ENCODE measurements around the gene CD300C.

CD300C gene

DNA sequence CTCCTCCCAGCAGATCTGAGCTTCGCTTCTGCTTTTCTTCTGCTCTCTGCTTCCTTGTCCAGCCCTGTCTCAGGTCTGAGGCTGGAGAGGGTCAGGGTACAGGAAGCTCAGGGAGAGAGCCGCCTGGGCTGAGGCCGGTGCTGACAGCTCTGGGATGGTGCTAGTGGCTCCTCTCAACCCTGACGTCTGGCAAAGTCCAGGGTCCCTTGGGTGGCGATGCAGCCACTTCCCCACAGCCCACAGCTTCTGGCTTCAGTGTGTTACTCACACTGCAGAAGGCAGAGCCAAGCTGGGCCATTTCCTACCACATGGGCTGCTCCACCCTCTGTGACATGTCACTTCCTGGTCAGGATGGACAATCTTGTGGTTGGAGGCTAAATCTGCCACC lies at the start of gene CD300C:
CD300C (minus strand) TSS at position 273 of the 388 bp plus-strand sequence. CDS start 333 bp downstream, outside the sequence.
- H3K9me3 ChIP-seq (ENCODE audit: control insufficient read depth, insufficient read depth, low read length) = no peaks in the 10 kb centered on the region
- H3K4me3 ChIP-seq (ENCODE audit: low read depth, low read length) = no peak within 1 kb of the TSS
- H3K27me3 ChIP-seq (ENCODE audit: control insufficient read depth, insufficient read depth, low read length) = no peaks in the 10 kb centered on the region
- H3K36me3 ChIP-seq (ENCODE audit: control insufficient read depth, insufficient read depth, low read length) = no peaks in the 10 kb centered on the region
- no peaks in the 10 kb centered on the region for H3K4me1 ChIP-seq (ENCODE audit: control insufficient read depth, insufficient read depth, low read length)
- no peak within 1 kb of the TSS for H3K9ac ChIP-seq (ENCODE audit: low read depth, low read length)
- no peak within 1 kb of the TSS for H3K27ac ChIP-seq (ENCODE audit: low read depth, low read length)

DNA sequence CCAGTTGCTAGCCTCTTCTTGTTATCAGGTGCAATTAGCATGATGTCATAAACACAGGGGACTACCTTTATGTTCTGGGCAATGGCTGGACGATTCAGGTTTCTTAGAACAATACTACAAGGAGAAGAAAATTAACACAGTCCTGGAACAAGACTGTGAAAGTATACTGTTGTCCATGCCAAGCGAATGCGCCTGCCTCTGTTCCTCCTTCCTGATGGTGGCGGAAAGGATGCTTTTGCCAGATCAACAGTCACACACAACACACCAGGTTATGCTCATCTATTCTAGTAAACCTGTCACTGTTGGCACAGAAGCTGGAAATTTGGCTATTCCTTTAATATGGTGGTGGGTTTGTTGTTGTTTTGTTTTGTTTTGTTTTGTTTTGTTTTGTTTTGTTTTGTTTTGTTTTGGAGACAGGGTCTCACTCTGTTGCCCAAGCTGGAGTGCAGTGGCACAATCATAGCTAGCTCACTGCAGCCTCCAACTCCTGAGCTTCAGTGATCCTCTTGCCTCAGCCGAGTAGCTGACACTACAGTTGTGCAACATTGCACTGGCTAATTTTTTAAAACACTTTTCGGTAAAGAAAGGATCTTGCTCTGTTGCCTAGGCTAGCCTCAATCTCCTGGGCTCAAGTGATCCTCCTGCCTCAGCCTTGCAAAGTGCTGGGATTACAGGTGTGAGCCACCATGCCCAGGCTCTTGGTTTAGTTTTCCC lies 49.3 kb upstream of the CD300C start:
- Histone ChIP-seq H3K36me3 (ENCODE audit: control insufficient read depth, insufficient read depth, low read length) (no peaks in the 10 kb centered on the region), H3K9ac (ENCODE audit: low read depth, low read length) (no peak overlapping the region), H3K4me1 (ENCODE audit: control insufficient read depth, insufficient read depth, low read length) (0 out of 2 replicates have a peak, but pooled peaks cover 8% of the 10 kb centered on the region), H3K27me3 (ENCODE audit: control insufficient read depth, insufficient read depth, low read length) (no peaks in the 10 kb centered on the region; the same call in 1 of the 2 replicates), H3K27ac (ENCODE audit: low read depth, low read length) (no peak overlapping the region), H3K9me3 (ENCODE audit: control insufficient read depth, insufficient read depth, low read length) (no peaks in the 10 kb centered on the region), H3K4me3 (ENCODE audit: low read depth, low read length) (no peak overlapping the region)

DNA sequence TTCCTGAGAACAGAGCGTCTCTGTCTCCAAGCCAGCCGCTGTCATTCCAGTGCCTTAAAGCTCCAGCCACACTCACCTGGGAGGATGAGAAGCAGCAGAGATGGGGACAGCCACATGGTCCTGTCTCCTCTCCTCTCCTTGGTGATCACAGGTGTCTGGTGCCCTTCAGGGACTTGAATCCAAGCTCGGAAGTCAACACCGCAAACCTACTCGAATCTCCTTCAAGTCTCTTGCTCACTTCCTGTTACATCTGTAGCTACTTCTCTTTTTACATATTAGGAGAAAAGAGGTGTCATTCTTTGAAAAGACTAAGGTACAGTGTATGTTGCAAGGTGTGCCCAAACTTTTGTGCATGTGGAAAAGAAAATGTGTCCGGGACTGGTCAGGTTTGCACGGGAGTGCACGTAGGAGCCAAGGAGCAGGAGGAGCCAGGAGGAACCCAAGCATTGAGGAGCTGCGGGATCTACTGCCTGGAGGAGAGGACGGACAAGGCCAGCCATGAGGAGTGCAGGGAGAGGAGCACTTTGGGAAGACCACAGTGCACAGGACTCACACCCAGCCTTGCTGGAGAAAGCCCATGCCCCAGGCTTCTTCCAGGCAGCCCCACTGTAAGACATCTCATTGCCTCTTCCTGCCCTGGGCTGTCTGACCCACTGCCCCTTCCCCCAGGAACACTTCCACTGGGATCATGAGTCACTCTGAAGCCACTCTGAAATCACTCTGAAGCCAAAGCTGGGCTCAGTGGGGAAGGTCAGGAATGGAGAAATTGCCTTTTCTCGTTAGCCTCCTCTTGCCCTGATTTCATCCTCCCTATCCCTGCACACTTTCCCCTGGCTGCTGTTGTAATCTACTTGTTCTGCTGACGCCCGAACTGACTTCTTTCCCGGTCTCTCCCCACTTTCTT lies 46.4 kb upstream of the CD300C start, which contains the start of gene CD300LD:
CD300LD (minus strand) TSS at position 197 of the 904 bp plus-strand sequence; CDS start at position 116, 81 bp downstream.
- Histone ChIP-seq H3K27me3 (ENCODE audit: control insufficient read depth, insufficient read depth, low read length) (no peaks in the 10 kb centered on the region), H3K4me3 (ENCODE audit: low read depth, low read length) (no peak within 1 kb of the TSS), H3K36me3 (ENCODE audit: control insufficient read depth, insufficient read depth, low read length) (no peaks in the 10 kb centered on the region), H3K4me1 (ENCODE audit: control insufficient read depth, insufficient read depth, low read length) (no peaks in the 10 kb centered on the region), H3K27ac (ENCODE audit: low read depth, low read length) (no peak within 1 kb of the TSS), H3K9me3 (ENCODE audit: control insufficient read depth, insufficient read depth, low read length) (no peaks in the 10 kb centered on the region), H3K9ac (ENCODE audit: low read depth, low read length) (no peak within 1 kb of the TSS)

DNA sequence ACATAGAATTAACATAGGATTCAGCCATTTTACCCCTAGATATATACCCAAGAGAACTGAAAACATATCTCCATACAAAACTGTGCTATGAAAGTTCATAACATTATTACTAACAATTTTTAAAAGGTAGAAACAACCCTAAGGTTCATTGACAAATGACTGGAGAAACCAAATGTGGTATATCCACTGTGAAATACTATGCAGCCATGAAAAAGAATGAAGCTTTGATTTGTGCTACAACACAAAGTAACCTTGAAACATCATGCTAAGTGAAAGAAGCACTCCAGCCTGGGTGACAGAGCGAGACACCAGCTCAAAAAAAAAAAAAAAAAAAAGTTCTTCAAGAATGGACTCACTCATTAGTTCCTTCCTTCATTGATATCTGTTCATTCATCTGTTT lies 45.6 kb upstream of the CD300C start:
- H3K4me3 ChIP-seq (ENCODE audit: low read depth, low read length) = no peak overlapping the region
- H3K4me1 ChIP-seq (ENCODE audit: control insufficient read depth, insufficient read depth, low read length) = no peaks in the 10 kb centered on the region
- H3K36me3 ChIP-seq (ENCODE audit: control insufficient read depth, insufficient read depth, low read length) = no peaks in the 10 kb centered on the region
- H3K27ac ChIP-seq (ENCODE audit: low read depth, low read length) = no peak overlapping the region
- H3K27me3 ChIP-seq (ENCODE audit: control insufficient read depth, insufficient read depth, low read length) = no peaks in the 10 kb centered on the region
- H3K9ac ChIP-seq (ENCODE audit: low read depth, low read length) = no peak overlapping the region
- H3K9me3 ChIP-seq (ENCODE audit: control insufficient read depth, insufficient read depth, low read length) = no peaks in the 10 kb centered on the region

DNA sequence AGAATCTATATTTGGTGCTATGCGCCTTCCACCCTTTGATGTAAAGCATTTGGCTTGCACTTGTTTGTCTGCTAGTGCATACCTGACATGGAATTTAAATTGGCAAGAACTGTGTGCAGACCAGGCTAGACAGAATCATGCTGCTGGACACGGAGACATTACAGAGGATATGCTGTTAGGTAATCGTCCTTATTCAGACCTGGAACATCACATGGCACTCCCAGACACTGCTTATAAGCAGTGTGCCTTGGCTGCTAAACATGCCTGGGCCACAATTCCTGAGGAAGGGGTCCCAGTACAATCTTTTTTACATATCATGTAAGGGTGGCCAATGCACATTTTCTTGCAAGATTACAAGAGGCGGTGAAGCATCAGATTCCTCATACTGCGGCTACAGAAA lies 39.8 kb upstream of the CD300C start:
- Histone ChIP-seq H3K27ac (ENCODE audit: low read depth, low read length) (no peak overlapping the region), H3K4me3 (ENCODE audit: low read depth, low read length) (no peak overlapping the region), H3K36me3 (ENCODE audit: control insufficient read depth, insufficient read depth, low read length) (no peaks in the 10 kb centered on the region), H3K9ac (ENCODE audit: low read depth, low read length) (no peak overlapping the region), H3K9me3 (ENCODE audit: control insufficient read depth, insufficient read depth, low read length) (no peaks in the 10 kb centered on the region), H3K27me3 (ENCODE audit: control insufficient read depth, insufficient read depth, low read length) (no peaks in the 10 kb centered on the region), H3K4me1 (ENCODE audit: control insufficient read depth, insufficient read depth, low read length) (no peaks in the 10 kb centered on the region)

DNA sequence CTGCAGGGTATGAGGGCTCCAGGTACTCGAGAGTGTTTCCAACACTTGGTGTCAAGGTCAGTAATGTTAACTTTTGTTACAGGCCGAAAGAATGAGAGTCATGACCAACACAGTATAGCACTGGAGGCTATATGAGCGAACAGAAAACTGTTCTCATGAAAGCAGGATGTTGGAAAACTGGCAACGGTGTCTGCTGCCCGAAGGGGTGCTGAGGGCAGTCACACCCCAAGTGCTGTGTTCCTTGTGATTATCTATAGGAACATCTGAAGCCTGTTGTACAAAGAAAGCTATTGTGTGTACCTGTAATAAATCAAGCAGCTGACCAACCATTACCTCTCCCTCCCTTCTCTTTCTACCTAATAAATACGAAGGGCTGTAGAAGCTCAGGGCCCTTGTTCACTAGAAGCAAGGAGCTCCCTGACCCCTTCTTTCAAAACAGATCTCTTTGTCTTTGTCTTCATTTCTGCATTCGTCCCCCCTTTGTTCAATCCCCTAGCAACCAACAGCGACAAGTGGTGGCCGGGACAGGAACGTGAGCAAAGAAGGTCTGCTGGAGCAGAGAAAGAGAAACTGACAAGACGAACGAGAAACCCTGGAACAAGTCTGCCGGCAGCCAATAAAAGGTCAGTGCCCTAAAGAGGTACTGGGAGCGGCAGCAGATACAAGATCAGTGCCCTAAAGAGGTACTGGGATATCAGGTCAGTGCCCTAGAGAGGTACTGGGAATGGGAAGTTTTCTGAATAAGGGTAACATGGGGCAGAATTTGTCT lies 38.6 kb upstream of the CD300C start:
- no peaks in the 10 kb centered on the region for H3K9me3 ChIP-seq (ENCODE audit: control insufficient read depth, insufficient read depth, low read length)
- no peak overlapping the region for H3K4me3 ChIP-seq (ENCODE audit: low read depth, low read length)
- no peak overlapping the region for H3K27ac ChIP-seq (ENCODE audit: low read depth, low read length)
- H3K36me3 ChIP-seq (ENCODE audit: control insufficient read depth, insufficient read depth, low read length) = no peaks in the 10 kb centered on the region
- no peaks in the 10 kb centered on the region for H3K4me1 ChIP-seq (ENCODE audit: control insufficient read depth, insufficient read depth, low read length)
- H3K9ac ChIP-seq (ENCODE audit: low read depth, low read length) = no peak overlapping the region
- H3K27me3 ChIP-seq (ENCODE audit: control insufficient read depth, insufficient read depth, low read length) = no peaks in the 10 kb centered on the region

DNA sequence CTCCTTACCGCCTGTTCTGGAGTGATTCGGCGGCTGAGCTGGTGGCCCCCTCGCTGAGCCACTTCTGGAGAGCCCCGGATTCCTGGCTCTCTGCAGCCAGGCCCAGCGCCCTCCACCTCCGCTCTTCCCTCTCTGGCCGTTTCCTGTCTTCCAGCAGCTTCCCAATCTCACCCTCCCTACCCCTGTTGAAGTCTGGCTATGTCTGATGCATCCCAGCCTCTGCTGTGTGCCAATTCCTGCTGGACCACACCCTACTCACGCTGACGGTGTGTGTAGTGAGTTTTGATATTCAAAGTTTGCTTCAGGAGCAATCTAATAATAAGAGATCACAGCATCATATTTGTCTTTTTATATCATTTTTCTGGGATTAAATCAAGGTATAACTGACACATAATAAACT lies 36.7 kb upstream of the CD300C start:
- no peak overlapping the region for H3K9ac ChIP-seq (ENCODE audit: low read depth, low read length)
- no peaks in the 10 kb centered on the region for H3K9me3 ChIP-seq (ENCODE audit: control insufficient read depth, insufficient read depth, low read length)
- no peak overlapping the region for H3K4me3 ChIP-seq (ENCODE audit: low read depth, low read length)
- no peaks in the 10 kb centered on the region for H3K36me3 ChIP-seq (ENCODE audit: control insufficient read depth, insufficient read depth, low read length)
- no peak overlapping the region for H3K27ac ChIP-seq (ENCODE audit: low read depth, low read length)
- H3K4me1 ChIP-seq (ENCODE audit: control insufficient read depth, insufficient read depth, low read length) = no peaks in the 10 kb centered on the region
- no peaks in the 10 kb centered on the region for H3K27me3 ChIP-seq (ENCODE audit: control insufficient read depth, insufficient read depth, low read length)

DNA sequence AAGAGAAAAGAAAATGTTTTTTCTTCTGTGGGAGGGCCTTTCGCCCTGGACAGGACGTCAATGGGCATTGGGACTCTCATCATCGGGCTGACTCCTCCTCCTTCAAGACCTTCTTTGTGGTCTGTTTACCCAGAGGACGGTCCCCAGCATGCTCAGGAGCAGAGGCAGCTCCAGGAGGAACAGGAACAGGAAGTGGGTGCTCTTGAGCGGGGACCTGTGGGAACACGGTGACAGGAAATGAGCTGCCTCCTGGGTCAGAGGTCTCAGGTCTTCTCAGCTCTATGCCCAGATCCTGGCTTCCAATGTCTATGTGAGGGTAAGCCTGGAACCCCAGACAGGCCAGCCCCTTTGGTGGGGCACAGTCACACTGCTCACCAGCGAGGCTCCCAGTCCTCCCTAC lies 34.0 kb upstream of the CD300C start:
- Histone ChIP-seq H3K36me3 (ENCODE audit: control insufficient read depth, insufficient read depth, low read length) (no peaks in the 10 kb centered on the region), H3K27ac (ENCODE audit: low read depth, low read length) (no peak overlapping the region), H3K4me1 (ENCODE audit: control insufficient read depth, insufficient read depth, low read length) (no peaks in the 10 kb centered on the region), H3K27me3 (ENCODE audit: control insufficient read depth, insufficient read depth, low read length) (no peaks in the 10 kb centered on the region), H3K9ac (ENCODE audit: low read depth, low read length) (no peak overlapping the region), H3K9me3 (ENCODE audit: control insufficient read depth, insufficient read depth, low read length) (no peaks in the 10 kb centered on the region), H3K4me3 (ENCODE audit: low read depth, low read length) (no peak overlapping the region)

DNA sequence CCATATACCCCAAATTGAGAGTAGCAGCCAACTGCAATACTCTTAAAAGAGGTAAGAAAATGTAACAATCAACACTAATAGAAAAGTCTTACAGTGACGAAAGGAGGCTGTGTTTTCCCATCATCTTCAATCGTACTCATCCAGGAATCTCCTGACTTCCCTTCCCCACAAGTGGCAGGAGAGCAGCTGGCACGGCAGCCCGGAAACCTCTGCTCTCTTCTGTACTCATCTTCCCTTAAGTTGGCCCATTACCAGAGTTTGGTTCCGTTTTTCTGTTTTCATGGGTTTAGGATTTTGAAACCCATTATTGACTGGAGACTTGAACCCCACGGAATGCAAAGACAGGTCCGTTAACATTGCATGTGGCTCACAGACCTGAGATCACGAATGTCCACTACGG lies 33.1 kb upstream of the CD300C start:
- Histone ChIP-seq H3K4me1 (ENCODE audit: control insufficient read depth, insufficient read depth, low read length) (no peaks in the 10 kb centered on the region), H3K9me3 (ENCODE audit: control insufficient read depth, insufficient read depth, low read length) (no peaks in the 10 kb centered on the region), H3K27ac (ENCODE audit: low read depth, low read length) (no peak overlapping the region), H3K27me3 (ENCODE audit: control insufficient read depth, insufficient read depth, low read length) (no peaks in the 10 kb centered on the region), H3K4me3 (ENCODE audit: low read depth, low read length) (no peak overlapping the region), H3K36me3 (ENCODE audit: control insufficient read depth, insufficient read depth, low read length) (no peaks in the 10 kb centered on the region), H3K9ac (ENCODE audit: low read depth, low read length) (no peak overlapping the region)

DNA sequence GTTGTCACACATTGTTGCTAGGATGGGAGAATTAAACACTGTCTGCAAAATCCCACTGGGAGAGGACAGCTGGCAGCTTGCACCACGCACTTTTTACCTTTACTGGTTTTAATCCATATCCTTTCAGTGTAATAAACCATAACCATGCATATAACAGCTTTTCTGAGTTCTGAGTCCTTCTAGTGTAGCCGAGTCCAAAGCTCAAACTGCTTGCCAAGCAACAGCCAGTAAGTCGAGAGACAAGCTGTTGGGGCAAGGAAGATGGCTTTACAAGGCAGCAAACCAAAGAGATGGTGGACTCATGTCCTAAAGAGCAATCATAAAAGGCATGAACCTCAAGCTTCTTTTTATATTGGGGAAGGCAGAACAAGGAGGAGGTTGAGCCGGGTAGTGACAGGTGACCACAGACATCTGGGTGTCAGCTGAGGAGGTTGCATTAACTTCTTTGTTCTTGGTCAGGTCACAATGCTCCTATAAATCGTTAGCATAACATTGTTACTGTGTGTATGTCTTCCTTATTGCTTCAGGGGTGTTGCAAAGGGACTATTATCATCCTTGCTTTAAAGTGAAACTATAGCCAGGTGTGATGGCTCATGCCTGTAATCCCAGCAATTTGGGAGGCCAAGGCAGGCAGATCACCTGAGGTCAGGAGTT lies 28.7 kb upstream of the CD300C start:
- H3K36me3 ChIP-seq (ENCODE audit: control insufficient read depth, insufficient read depth, low read length) = no peaks in the 10 kb centered on the region
- no peak overlapping the region for H3K4me3 ChIP-seq (ENCODE audit: low read depth, low read length)
- H3K27me3 ChIP-seq (ENCODE audit: control insufficient read depth, insufficient read depth, low read length) = no peaks in the 10 kb centered on the region
- no peaks in the 10 kb centered on the region for H3K9me3 ChIP-seq (ENCODE audit: control insufficient read depth, insufficient read depth, low read length)
- H3K9ac ChIP-seq (ENCODE audit: low read depth, low read length) = no peak overlapping the region
- no peaks in the 10 kb centered on the region for H3K4me1 ChIP-seq (ENCODE audit: control insufficient read depth, insufficient read depth, low read length)
- no peak overlapping the region for H3K27ac ChIP-seq (ENCODE audit: low read depth, low read length)
